GM23338 (cell line): ENCODE data around the gene PDE5A. TPM values are rescaled to one million over a fixed set of nuclear protein-coding genes. Genes with fewer than 3 reads are reported as not detected.
"Not testable (repeated sequence)": the region's sequence is repeated elsewhere in the genome, so short reads cannot be mapped to it uniquely, and the experiment has no call there.

Source experiments
- ATAC-seq: fragments of 200-7000 bp; cut with Tn5 transposase; 3 replicates; pipeline ENCODE4 v1.9.1; 2020
- DNase-seq: peaks from one replicate; pipeline ENCODE4 v3.0.0-alpha.2; 2015; ENCODE audit warnings: low spot score
- H2AFZ ChIP-seq: fragments of 200-600 bp; sonication (generic); 2 replicates; pipeline ENCODE4 v1.8.0; 2016; ENCODE audit warnings: antibody characterized with exemption, mild to moderate bottlenecking, moderate library complexity
- H3F3A ChIP-seq: fragments of 200-600 bp; sonication (generic); replicated peaks from 2 replicates; pipeline ENCODE4 v1.8.0; 2017; ENCODE audit warnings: antibody characterized with exemption, mixed run types, low read depth
- H3K27ac ChIP-seq: fragments of 200-600 bp; sonication (generic); 2 replicates; pipeline ENCODE4 v1.6.1; 2016; ENCODE audit warnings: low read depth
- H3K27me3 ChIP-seq: fragments of 200-600 bp; sonication (generic); 2 replicates; pipeline ENCODE4 v1.8.0; 2016; ENCODE audit warnings: mild to moderate bottlenecking, mixed run types, moderate library complexity; ENCODE audit not compliant: insufficient read depth
- H3K36me3 ChIP-seq: fragments of 200-600 bp; sonication (generic); 2 replicates; pipeline ENCODE4 v1.8.0; 2016; ENCODE audit warnings: mild to moderate bottlenecking; ENCODE audit not compliant: insufficient read depth
- H3K4me1 ChIP-seq: fragments of 200-600 bp; sonication (generic); 2 replicates; pipeline ENCODE4 v1.8.0; 2016; ENCODE audit warnings: mild to moderate bottlenecking, moderate library complexity; ENCODE audit not compliant: insufficient read depth
- H3K4me2 ChIP-seq: fragments of 200-600 bp; sonication (generic); 2 replicates; pipeline ENCODE4 v1.7.1; 2017; ENCODE audit warnings: mixed run types
- H3K4me3 ChIP-seq: fragments of 200-600 bp; sonication (generic); 2 replicates; pipeline ENCODE4 v1.6.1; 2016; ENCODE audit warnings: mixed run types
- H3K79me2 ChIP-seq: fragments of 200-600 bp; sonication (generic); replicated peaks from 2 replicates; pipeline ENCODE4 v1.8.0; 2017; ENCODE audit warnings: mild to moderate bottlenecking; ENCODE audit not compliant: insufficient read depth
- H3K9me2 ChIP-seq: fragments of 200-600 bp; sonication (generic); 2 replicates; pipeline ENCODE4 v1.8.0; 2017; ENCODE audit not compliant: insufficient read depth
- H4K20me1 ChIP-seq: fragments of 200-600 bp; sonication (generic); replicated peaks from 2 replicates; pipeline ENCODE4 v1.8.0; 2017; ENCODE audit warnings: mild to moderate bottlenecking; ENCODE audit not compliant: insufficient read depth
- H3K27ac Mint-ChIP-seq: 2 replicates; pipeline ENCODE4 v1.8.0; 2020; ENCODE audit warnings: inconsistent platforms, mild to moderate bottlenecking, moderate library complexity, mixed read lengths
- H3K27me3 Mint-ChIP-seq: 3 replicates; pipeline ENCODE4 v1.8.0; 2022; ENCODE audit warnings: low read depth, mild to moderate bottlenecking, moderate library complexity, mixed read lengths, inconsistent platforms; ENCODE audit not compliant: insufficient read depth, poor library complexity
- H3K36me3 Mint-ChIP-seq: 3 replicates; pipeline ENCODE4 v1.8.0; 2021; ENCODE audit warnings: low read depth, mild to moderate bottlenecking, inconsistent platforms, moderate library complexity, mixed read lengths
- H3K4me1 Mint-ChIP-seq: 3 replicates; pipeline ENCODE4 v1.8.0; 2020; ENCODE audit warnings: mild to moderate bottlenecking, inconsistent platforms, mixed read lengths
- H3K4me3 Mint-ChIP-seq: 3 replicates; pipeline ENCODE4 v1.8.0; 2021; ENCODE audit warnings: moderate library complexity, mild to moderate bottlenecking, inconsistent platforms, mixed read lengths
- H3K9me3 Mint-ChIP-seq: 3 replicates; pipeline ENCODE4 v1.8.0; 2020; ENCODE audit warnings: moderate library complexity, mild to moderate bottlenecking, inconsistent platforms, mixed read lengths
- polyA plus RNA-seq: library from polyadenylated mRNA; unstranded; fragments of >200 nt; fragmentation: Nextera tagmentation; extraction: Ambion mirVana; gene quantifications from 2 replicates; pipeline ENCODE4 v1.2.1, GENCODE V29; 2016
- small RNA-seq: library from RNA; depleted of rRNA; stranded (forward); fragments of <200 nt; gene quantifications from one replicate; pipeline ENCODE3, GENCODE V24; 2014; ENCODE audit warnings: low replicate concordance
- total RNA-seq: library from RNA; depleted of rRNA; stranded (reverse); fragments of >200 nt; shearing (Covaris generic); gene quantifications from 2 replicates; pipeline ENCODE4 v1.2.3, GENCODE V29; 2014

The PDE5A gene
- total and polyA plus RNA-seq, 2 experiments from 2014 or later: 15.0 to 22.6 TPM

- not testable (repeated sequence) for H3K4me3 ChIP-seq, H2AFZ ChIP-seq, H3K27ac Mint-ChIP-seq, H3K36me3 ChIP-seq, H4K20me1 ChIP-seq, H3K4me1 ChIP-seq, H3K9me2 ChIP-seq, H3K27ac ChIP-seq, DNase-seq, H3K4me1 Mint-ChIP-seq, H3K36me3 Mint-ChIP-seq, H3K27me3 Mint-ChIP-seq, H3K9me3 Mint-ChIP-seq, H3K27me3 ChIP-seq, ATAC-seq, H3F3A ChIP-seq, H3K4me2 ChIP-seq
- H3K4me3 Mint-ChIP-seq: peak overlapping the region; percentile 48; the same call in 1 of the 3 replicates
- H3K79me2 ChIP-seq: peaks cover 27% of the 10 kb centered on the region
These were observed 175.3 kb downstream of the PDE5A start for GRCh38 chr4:119453286-119453685.

GRCh38 chr4:119449851-119450250 is 178.8 kb downstream of the PDE5A start:
- H4K20me1 ChIP-seq, H3K4me1 Mint-ChIP-seq, H3K36me3 Mint-ChIP-seq, DNase-seq, H3K36me3 ChIP-seq, H3K9me2 ChIP-seq, H3F3A ChIP-seq, H3K9me3 Mint-ChIP-seq, H3K27ac ChIP-seq, H3K4me2 ChIP-seq, H3K79me2 ChIP-seq, H3K27ac Mint-ChIP-seq, H2AFZ ChIP-seq, H3K27me3 ChIP-seq, H3K4me3 ChIP-seq, ATAC-seq, H3K27me3 Mint-ChIP-seq, H3K4me1 ChIP-seq, H3K4me3 Mint-ChIP-seq: not testable (repeated sequence)

Small RNAs within 50 kb of the gene (small RNA-seq; reads per million reads assigned to genes)
- gene RF00614: not detected
